MCF 10A (cell line): ENCODE measurements around the gene LIF. TPM values are rescaled to one million over a fixed set of nuclear protein-coding genes. Genes with fewer than 3 reads are reported as not detected.

Experiments used
- BruUV-seq: library from RNA; stranded (reverse); fragments of 400-500 nt; replicated peaks from 2 replicates; lab custom pipeline; 2021; lab: Mats Ljungman, UMichigan
- CTCF ChIA-PET: fragments of 300-600 bp; sonication (Branson Sonifier 250); formaldehyde crosslinking; extraction: SDS; loops from one replicate; lab custom pipeline; 2021; ENCODE audit warnings: antibody characterized with exemption, inconsistent platforms; lab: Yijun Ruan, JAX
- POLR2A ChIA-PET: fragments of 300-600, 350-650 bp; sonication (Branson Sonifier 250); formaldehyde crosslinking; extraction: SDS; loops from one replicate; lab custom pipeline; 2020; ENCODE audit warnings: antibody characterized with exemption, inconsistent platforms; lab: Yijun Ruan, JAX
- DNase-seq: peaks from one replicate; pipeline ENCODE4 v3.0.0-alpha.2; 2018; ENCODE audit not compliant: unreplicated experiment
- H3K27ac Mint-ChIP-seq: one replicate; pipeline ENCODE4 v1.8.0; 2022; ENCODE audit warnings: mild to moderate bottlenecking, low read depth, mixed read lengths; ENCODE audit not compliant: unreplicated experiment
- H3K27me3 Mint-ChIP-seq: one replicate; pipeline ENCODE4 v1.8.0; 2022; ENCODE audit warnings: mixed read lengths; ENCODE audit not compliant: insufficient read depth, unreplicated experiment
- H3K36me3 Mint-ChIP-seq: one replicate; pipeline ENCODE4 v1.8.0; 2022; ENCODE audit warnings: mild to moderate bottlenecking, moderate library complexity, mixed read lengths; ENCODE audit not compliant: insufficient read depth, unreplicated experiment
- H3K4me1 Mint-ChIP-seq: one replicate; pipeline ENCODE4 v1.8.0; 2022; ENCODE audit warnings: mixed read lengths; ENCODE audit not compliant: insufficient read depth, unreplicated experiment
- H3K4me3 Mint-ChIP-seq: one replicate; pipeline ENCODE4 v1.8.0; 2022; ENCODE audit warnings: mild to moderate bottlenecking, moderate library complexity, mixed read lengths; ENCODE audit not compliant: unreplicated experiment
- H3K9me3 Mint-ChIP-seq: one replicate; pipeline ENCODE4 v1.8.0; 2022; ENCODE audit warnings: mixed read lengths; ENCODE audit not compliant: unreplicated experiment
- intact Hi-C: fragments of 100-400 bp; cut with micrococcal nuclease; formaldehyde crosslinking; loops from 2 replicates; pipeline ENCODE4 v1.14.1; 2022
- total RNA-seq: library from RNA; stranded (reverse); gene quantifications from 2 replicates; pipeline ENCODE4 v1.2.3, GENCODE V29; 2022
- TF ChIP-seq, protein P1 (sequence below): fragments of 200-600 bp; IDR thresholded peaks from one replicate; pipeline ENCODE4 v1.8.0; 2022; ENCODE audit warnings: antibody characterized with exemption, mild to moderate bottlenecking; ENCODE audit not compliant: unreplicated experiment

The LIF gene
- total RNA-seq, 1 experiment from 2014 or later, result 19.3 TPM

DNA sequence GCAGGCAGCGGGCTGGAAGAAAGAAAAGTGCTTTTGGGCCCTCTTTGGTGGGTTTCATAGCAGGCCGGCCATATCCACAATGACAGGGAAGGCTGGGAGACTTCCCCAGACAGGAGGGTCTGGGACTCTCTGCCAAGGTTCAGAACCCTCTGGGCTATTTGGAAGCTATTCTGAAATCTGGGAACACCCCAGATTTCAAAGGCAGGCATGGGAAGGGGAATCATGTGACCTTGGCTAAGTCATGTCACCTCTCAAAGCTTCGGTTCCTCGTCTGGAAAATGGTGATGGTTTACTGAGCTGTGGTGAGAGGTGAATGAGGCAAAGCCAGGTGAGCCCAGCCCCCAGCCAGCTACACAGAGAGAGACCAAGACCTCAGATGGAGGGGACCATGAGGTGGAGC is 38.1 kb upstream of the LIF start:
- peaks cover 10% of the 10 kb centered on the region for H3K4me1 Mint-ChIP-seq
- intact Hi-C loops, result no loop called here
- H3K27me3 Mint-ChIP-seq, result no peaks in the 10 kb centered on the region
- TF ChIP-seq, protein P1, sequence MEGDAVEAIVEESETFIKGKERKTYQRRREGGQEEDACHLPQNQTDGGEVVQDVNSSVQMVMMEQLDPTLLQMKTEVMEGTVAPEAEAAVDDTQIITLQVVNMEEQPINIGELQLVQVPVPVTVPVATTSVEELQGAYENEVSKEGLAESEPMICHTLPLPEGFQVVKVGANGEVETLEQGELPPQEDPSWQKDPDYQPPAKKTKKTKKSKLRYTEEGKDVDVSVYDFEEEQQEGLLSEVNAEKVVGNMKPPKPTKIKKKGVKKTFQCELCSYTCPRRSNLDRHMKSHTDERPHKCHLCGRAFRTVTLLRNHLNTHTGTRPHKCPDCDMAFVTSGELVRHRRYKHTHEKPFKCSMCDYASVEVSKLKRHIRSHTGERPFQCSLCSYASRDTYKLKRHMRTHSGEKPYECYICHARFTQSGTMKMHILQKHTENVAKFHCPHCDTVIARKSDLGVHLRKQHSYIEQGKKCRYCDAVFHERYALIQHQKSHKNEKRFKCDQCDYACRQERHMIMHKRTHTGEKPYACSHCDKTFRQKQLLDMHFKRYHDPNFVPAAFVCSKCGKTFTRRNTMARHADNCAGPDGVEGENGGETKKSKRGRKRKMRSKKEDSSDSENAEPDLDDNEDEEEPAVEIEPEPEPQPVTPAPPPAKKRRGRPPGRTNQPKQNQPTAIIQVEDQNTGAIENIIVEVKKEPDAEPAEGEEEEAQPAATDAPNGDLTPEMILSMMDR, result no peak
- H3K9me3 Mint-ChIP-seq, result no peaks in the 10 kb centered on the region
- CTCF ChIA-PET, result interaction anchor here (1.5 to 2.6 kb wide), 4 partner anchors 8 to 176 kb away, joined by 5 to 21 read pairs (median 12); partner anchors contain the start of gene RNF215
- no peak overlapping the region for H3K27ac Mint-ChIP-seq
- no peak overlapping the region for H3K4me3 Mint-ChIP-seq
- no peak for DNase-seq
- POLR2A ChIA-PET, result interaction anchor here (0.7 kb wide), 1 partner anchor 22 kb away, joined by 3 read pairs; no protein-coding TSS in a partner anchor
- H3K36me3 Mint-ChIP-seq, result no peaks in the 10 kb centered on the region
- no TSS peak for BruUV-seq

DNA sequence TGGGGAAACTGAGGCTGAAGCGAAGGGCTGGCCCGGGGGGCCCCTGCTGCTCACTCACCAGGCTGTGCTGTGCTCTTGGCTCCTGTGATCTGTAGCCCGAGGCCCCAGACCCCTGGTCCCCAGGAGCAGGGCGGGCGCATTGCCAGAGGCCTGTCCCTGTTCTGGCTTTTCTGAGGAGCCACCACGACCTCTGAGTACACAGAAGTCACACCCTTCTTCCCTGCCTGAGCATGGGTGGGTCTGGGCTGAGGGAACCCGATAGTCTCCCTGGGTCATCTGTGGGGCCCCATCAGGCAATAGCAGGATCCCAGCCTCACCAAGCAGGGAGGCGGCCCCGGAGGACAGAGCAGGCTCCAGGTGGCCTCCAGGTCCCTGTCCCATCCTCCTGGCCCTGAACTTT is 37.6 kb upstream of the LIF start:
- Mint-ChIP-seq H3K4me3 (no peak overlapping the region), H3K27ac (no peak overlapping the region), H3K27me3 (no peaks in the 10 kb centered on the region), H3K9me3 (no peaks in the 10 kb centered on the region), H3K4me1 (peaks cover 15% of the 10 kb centered on the region), H3K36me3 (no peaks in the 10 kb centered on the region)
- ChIA-PET POLR2A (interaction anchor here (0.6 kb wide), 1 partner anchor 21 kb away, joined by 3 read pairs; no protein-coding TSS in a partner anchor), CTCF (interaction anchor here (0.6 to 2.6 kb wide), 5 partner anchors 9 to 176 kb away, joined by 3 to 21 read pairs (median 8); no protein-coding TSS in a partner anchor)
- intact Hi-C loops, result no loop called here
- BruUV-seq, result no TSS peak
- TF ChIP-seq, protein P1, result no peak
- DNase-seq, result no peak

DNA sequence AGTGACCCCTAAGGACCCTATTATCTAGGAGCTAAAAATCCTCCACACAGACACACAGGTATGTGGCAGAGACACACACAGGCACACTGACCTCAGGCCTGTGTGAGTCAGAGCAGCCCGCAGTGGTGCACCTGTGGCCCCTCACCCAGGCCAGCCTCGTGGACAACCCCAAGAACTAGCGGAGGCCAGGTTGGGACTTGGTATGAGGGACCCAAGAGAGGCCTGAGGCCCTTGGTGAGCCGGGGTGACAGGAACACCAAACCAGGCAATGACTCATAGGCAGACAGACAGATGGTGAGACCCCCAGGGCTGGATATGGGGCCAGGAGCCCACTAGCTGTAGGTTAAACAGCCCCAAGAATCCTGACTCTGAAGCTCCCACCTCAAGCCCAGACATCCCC is 36.8 kb upstream of the LIF start:
- Mint-ChIP-seq H3K4me1 (peaks cover 23% of the 10 kb centered on the region), H3K9me3 (no peaks in the 10 kb centered on the region), H3K27me3 (no peaks in the 10 kb centered on the region), H3K27ac (no peak overlapping the region), H3K4me3 (no peak overlapping the region), H3K36me3 (no peaks in the 10 kb centered on the region)
- DNase-seq, result no peak
- ChIA-PET CTCF (interaction anchor here (0.6 to 1.5 kb wide), 7 partner anchors 9 to 202 kb away, joined by 3 to 8 read pairs (median 4); no protein-coding TSS in a partner anchor), POLR2A (interaction anchor here (1.4 kb wide), 1 partner anchor 43 kb away, joined by 3 read pairs; the partner anchor contains the start of gene TBC1D10A)
- TF ChIP-seq, protein P1, result no peak
- no TSS peak for BruUV-seq
- intact Hi-C loops, result no loop called here

DNA sequence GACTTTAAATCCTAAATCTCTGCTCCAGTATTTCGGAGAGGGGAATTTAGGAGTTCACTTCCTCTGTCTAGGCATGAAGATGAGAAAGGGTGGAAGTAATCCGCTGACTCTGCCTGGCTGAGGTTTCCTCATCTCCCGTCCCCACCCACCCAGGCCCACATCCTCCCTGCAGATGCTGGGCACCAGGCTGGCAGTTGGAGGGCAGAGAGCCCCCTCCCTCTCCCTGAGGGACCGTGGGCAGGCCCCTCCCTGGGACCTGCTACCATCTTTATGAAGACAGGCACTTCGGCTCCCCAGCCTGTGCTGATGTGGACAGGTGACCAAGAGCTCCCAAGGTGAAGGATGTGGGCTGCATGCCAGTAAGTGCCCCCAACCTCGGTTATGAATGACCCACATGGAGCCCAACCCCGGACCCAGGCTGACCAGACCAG is 36.1 kb upstream of the LIF start:
- ChIA-PET POLR2A (interaction anchor here (1.4 kb wide), 1 partner anchor 44 kb away, joined by 3 read pairs; the partner anchor contains the start of gene TBC1D10A), CTCF (interaction anchor here (0.6 to 1.5 kb wide), 6 partner anchors 19 to 203 kb away, joined by 3 to 8 read pairs (median 4); no protein-coding TSS in a partner anchor)
- no peak overlapping the region for H3K27ac Mint-ChIP-seq
- H3K9me3 Mint-ChIP-seq, result no peaks in the 10 kb centered on the region
- TF ChIP-seq, protein P1, result no peak
- peaks cover 30% of the 10 kb centered on the region for H3K4me1 Mint-ChIP-seq
- H3K36me3 Mint-ChIP-seq, result no peaks in the 10 kb centered on the region
- no peak overlapping the region for H3K4me3 Mint-ChIP-seq
- BruUV-seq, result no TSS peak
- H3K27me3 Mint-ChIP-seq, result no peaks in the 10 kb centered on the region
- no peak for DNase-seq
- intact Hi-C loops, result no loop called here
